GM21381 (cell line): ENCODE data around the gene ST6GALNAC2.
"Not testable (repeated sequence)": the region's sequence is repeated elsewhere in the genome, so short reads cannot be mapped to it uniquely, and the experiment has no call there.

ENCODE experiments used
- ATAC-seq: cut with Tn5 transposase; IDR thresholded peaks from one replicate; pipeline ENCODE4 v1.9.1; 2021; ENCODE audit warnings: mild to moderate bottlenecking, moderate library complexity; ENCODE audit not compliant: unreplicated experiment

ST6GALNAC2 gene

GRCh38 chr17:76530095-76530723 lies 55.5 kb downstream of the ST6GALNAC2 start:
- no peak for ATAC-seq

GRCh38 chr17:76529224-76530094 lies 56.2 kb downstream of the ST6GALNAC2 start:
- no peak for ATAC-seq

- ATAC-seq: no peak
Measured at GRCh38 chr17:76528528-76529223, 57.0 kb downstream of the ST6GALNAC2 start.

GRCh38 chr17:76528156-76528527 lies 57.5 kb downstream of the ST6GALNAC2 start:
- peak; percentile 36 for ATAC-seq

- peak; percentile 61 for ATAC-seq
Measured at GRCh38 chr17:76527430-76528111, 58.1 kb downstream of the ST6GALNAC2 start.

GRCh38 chr17:76527016-76527415 lies 58.6 kb downstream of the ST6GALNAC2 start:
- ATAC-seq: not testable (repeated sequence)

- not testable (repeated sequence) for ATAC-seq
Measured at GRCh38 chr17:76525513-76525833, 60.2 kb downstream of the ST6GALNAC2 start.

GRCh38 chr17:76524598-76525512 lies 60.8 kb downstream of the ST6GALNAC2 start:
- no peak for ATAC-seq

- no peak for ATAC-seq
Measured at GRCh38 chr17:76523084-76524037, 62.3 kb downstream of the ST6GALNAC2 start.

GRCh38 chr17:76521683-76522082 lies 64.0 kb downstream of the ST6GALNAC2 start:
- ATAC-seq: not testable (repeated sequence)

GRCh38 chr17:76521262-76521661 lies 64.4 kb downstream of the ST6GALNAC2 start:
- ATAC-seq: no peak

GRCh38 chr17:76519048-76519966 lies 66.4 kb downstream of the ST6GALNAC2 start:
- no peak for ATAC-seq

GRCh38 chr17:76517638-76518038 lies 68.0 kb downstream of the ST6GALNAC2 start:
- ATAC-seq: no peak
